HUDEP-2 (cell line): ENCODE results near the gene NXN.
"Not testable (repeated sequence)": the region's sequence is repeated elsewhere in the genome, so short reads cannot be mapped to it uniquely, and the experiment has no call there.

Source experiments
- DNase-seq, 76 experiments: peaks; one replicate each; lab custom pipeline; 2025; ENCODE audit not compliant: unreplicated experiment in 76 of 76; lab: John Stamatoyannopoulos, UW

Gene NXN

GRCh38 chr17:787641-788221 lies 191.8 kb downstream of the NXN start:
- no peak for DNase-seq

- DNase-seq: not testable (repeated sequence)
Measured at GRCh38 chr17:785901-786300, 193.7 kb downstream of the NXN start.

GRCh38 chr17:784143-784542 lies 195.4 kb downstream of the NXN start:
- no peak for DNase-seq

GRCh38 chr17:781805-782731 lies 197.5 kb downstream of the NXN start, which contains the start of the genes GLOD4 and MRM3:
TSS of gene GLOD4 (minus strand) at chr17:782280. CDS start at chr17:782255, 25 bp downstream.
TSS of gene MRM3 (plus strand) at chr17:782353. CDS start at chr17:782379, 26 bp downstream.
- peak in 74 of 76 experiments; percentile 3 to 90 (median 72) for DNase-seq

GRCh38 chr17:778096-778495 lies 201.5 kb downstream of the NXN start:
- no peak for DNase-seq

GRCh38 chr17:774313-774584 lies 205.3 kb downstream of the NXN start:
- DNase-seq: no peak

GRCh38 chr17:773467-774312 lies 205.9 kb downstream of the NXN start:
- no peak for DNase-seq

GRCh38 chr17:773016-773415 lies 206.6 kb downstream of the NXN start:
- DNase-seq: no peak

- no peak for DNase-seq
Measured at GRCh38 chr17:767076-767475, 212.5 kb downstream of the NXN start.

GRCh38 chr17:760371-760770 lies 219.2 kb downstream of the NXN start:
- DNase-seq: no peak

- DNase-seq: no peak
Measured at GRCh38 chr17:759964-760363, 219.6 kb downstream of the NXN start.

GRCh38 chr17:756010-756567 lies 223.5 kb downstream of the NXN start:
- not testable (repeated sequence) for DNase-seq

GRCh38 chr17:755319-755961 lies 224.1 kb downstream of the NXN start:
- not testable (repeated sequence) for DNase-seq

- no peak for DNase-seq
Measured at GRCh38 chr17:753418-753817, 226.2 kb downstream of the NXN start.

GRCh38 chr17:752620-753219 lies 226.9 kb downstream of the NXN start:
- peak in 41 of 76 experiments; percentile 4 to 57 (median 29) for DNase-seq

GRCh38 chr17:752002-752619 lies 227.5 kb downstream of the NXN start, which contains the start of gene GEMIN4:
TSS of gene GEMIN4 (minus strand) at chr17:752264. CDS start at chr17:752142, 122 bp downstream.
- peak in 74 of 76 experiments; percentile 40 to 95 (median 86) for DNase-seq

GRCh38 chr17:751269-752001 lies 228.1 kb downstream of the NXN start:
- peak in 21 of 76 experiments; percentile 3 to 52 (median 27) for DNase-seq

- no peak for DNase-seq
Measured at GRCh38 chr17:750431-751037, 229.0 kb downstream of the NXN start.
